HK-2 (cell line): ENCODE results near the gene BTNL3.

Experiments used
- DNase-seq: peaks from one replicate; pipeline ENCODE4 v3.0.0-alpha.2; 2018; ENCODE audit not compliant: unreplicated experiment

Gene BTNL3

GRCh38 chr5:181020688-181021087 lies 32.0 kb downstream of the BTNL3 start:
- no peak for DNase-seq

- no peak for DNase-seq
These were observed 35.8 kb downstream of the BTNL3 start for GRCh38 chr5:181024245-181025064.

- no peak for DNase-seq
These were observed 38.9 kb downstream of the BTNL3 start for GRCh38 chr5:181027452-181028031.

- no peak for DNase-seq
These were observed 39.6 kb downstream of the BTNL3 start for GRCh38 chr5:181028032-181028819.

GRCh38 chr5:181031716-181032115 lies 43.1 kb downstream of the BTNL3 start:
- no peak for DNase-seq

GRCh38 chr5:181035991-181036815 lies 47.6 kb downstream of the BTNL3 start:
- no peak for DNase-seq

GRCh38 chr5:181036816-181037364 lies 48.2 kb downstream of the BTNL3 start:
- no peak for DNase-seq

GRCh38 chr5:181037365-181037861 lies 48.8 kb downstream of the BTNL3 start:
- DNase-seq, result no peak

- DNase-seq, result no peak
These were observed 50.8 kb downstream of the BTNL3 start for GRCh38 chr5:181039471-181039870.

- no peak for DNase-seq
These were observed 51.4 kb downstream of the BTNL3 start, which contains the start of gene BTNL9 for GRCh38 chr5:181039931-181040630. Gene BTNL9 (plus strand): TSS chr5:181040266. CDS start chr5:181045490, 5,224 bp downstream.

GRCh38 chr5:181040631-181040945 lies 51.9 kb downstream of the BTNL3 start:
- DNase-seq, result no peak

GRCh38 chr5:181041043-181041442 lies 52.4 kb downstream of the BTNL3 start:
- DNase-seq, result no peak

- DNase-seq, result no peak
These were observed 53.5 kb downstream of the BTNL3 start for GRCh38 chr5:181042036-181042713.

GRCh38 chr5:181042722-181043121 lies 54.1 kb downstream of the BTNL3 start:
- no peak for DNase-seq

- DNase-seq, result no peak
These were observed 54.8 kb downstream of the BTNL3 start for GRCh38 chr5:181043285-181044092.

- no peak for DNase-seq
These were observed 55.5 kb downstream of the BTNL3 start for GRCh38 chr5:181044093-181044599.

GRCh38 chr5:181044662-181045305 lies 56.1 kb downstream of the BTNL3 start:
- no peak for DNase-seq

GRCh38 chr5:181045316-181045715 lies 56.7 kb downstream of the BTNL3 start:
- DNase-seq, result no peak
